GM12878 (cell line): Measurements from ENCODE around the gene CELSR2. TPM values are rescaled to one million over a fixed set of nuclear protein-coding genes. Genes with fewer than 3 reads are reported as not detected.

Experiments
- ATAC-seq: fragments of 200-7000 bp; cut with Tn5 transposase; 3 replicates; pipeline ENCODE4 v1.9.1; 2020; ENCODE audit warnings: mild to moderate bottlenecking, moderate library complexity
- BruUV-seq: library from RNA; stranded (reverse); fragments of 400-500 nt; replicated peaks from 2 replicates; lab custom pipeline; 2021; lab: Mats Ljungman, UMichigan
- CTCF ChIA-PET: fragments of 300-600 bp; sonication (Branson Sonifier 250); formaldehyde crosslinking; extraction: SDS; loops from one replicate; lab custom pipeline; 2021; ENCODE audit warnings: inconsistent platforms; lab: Yijun Ruan, JAX
- POLR2A ChIA-PET: fragments of 350-600 bp; formaldehyde crosslinking; extraction: SDS; loops from one replicate; lab custom pipeline; 2021; ENCODE audit warnings: inconsistent platforms; lab: Charles Lee
- RAD21 ChIA-PET: fragments of 300-600 bp; sonication (Branson Sonifier 250); formaldehyde crosslinking; loops from one replicate; lab custom pipeline; 2023; ENCODE audit warnings: antibody characterized with exemption; ENCODE audit not compliant: unreplicated experiment; lab: Charles Lee
- SMC1A ChIA-PET: fragments of 300-600 bp; sonication (Branson Sonifier 250); formaldehyde crosslinking; loops from one replicate; lab custom pipeline; 2023; ENCODE audit not compliant: unreplicated experiment, uncharacterized antibody; lab: Charles Lee
- DNase-seq: peaks from one replicate; pipeline ENCODE4 v3.0.0-alpha.2; 2011; ENCODE audit warnings: low read depth, low spot score
- FAIRE-seq: peaks from 3 replicates; lab custom pipeline; 2011; peaks lifted over from hg19 to GRCh38; lab: Jason Lieb, UNC
- H2AFZ ChIP-seq: 2 replicates; pipeline ENCODE4 v1.6.0; 2011; ENCODE audit warnings: low read depth, low read length, control low read depth; ENCODE audit not compliant: control insufficient read depth
- H3K27ac ChIP-seq: 2 replicates; pipeline ENCODE4 v1.5.1; 2011; ENCODE audit warnings: control low read depth; ENCODE audit not compliant: control insufficient read depth, insufficient read depth
- H3K27me3 ChIP-seq, 2 experiments: replicated peaks in 1 of 2; 2 replicates each; pipeline versions ENCODE4 v1.6.0 to v1.6.1; 2011; ENCODE audit warnings: low read length in 1 of 2; ENCODE audit not compliant: control insufficient read depth in 2 of 2, insufficient read depth in 2 of 2
- H3K36me3 ChIP-seq, 2 experiments: 2 replicates each; pipeline ENCODE4 v1.5.1; 2011; ENCODE audit warnings: low read length in 1 of 2; ENCODE audit not compliant: control insufficient read depth in 2 of 2, insufficient read depth in 2 of 2
- H3K4me1 ChIP-seq: 2 replicates; pipeline ENCODE4 v1.6.1; 2011; ENCODE audit warnings: mild to moderate bottlenecking, low read length, moderate library complexity, mixed read lengths; ENCODE audit not compliant: control insufficient read depth, insufficient read depth
- H3K4me2 ChIP-seq: 2 replicates; pipeline ENCODE4 v1.6.0; 2011; ENCODE audit warnings: control low read depth; ENCODE audit not compliant: control insufficient read depth, insufficient read depth
- H3K4me3 ChIP-seq: fragments of 200-600 bp; sonication (generic); 2 replicates; pipeline ENCODE4 v1.5.1; 2016
- H3K79me2 ChIP-seq: 2 replicates; pipeline ENCODE4 v1.6.0; 2011; ENCODE audit warnings: low read length; ENCODE audit not compliant: control insufficient read depth, insufficient read depth
- H3K9ac ChIP-seq: 2 replicates; pipeline ENCODE4 v1.8.0; 2011; ENCODE audit warnings: low read length, control low read depth, mixed read lengths; ENCODE audit not compliant: control insufficient read depth, insufficient read depth
- H3K9me3 ChIP-seq: replicated peaks from 3 replicates; pipeline ENCODE4 v1.5.1; 2011; ENCODE audit warnings: mild to moderate bottlenecking, low read length; ENCODE audit not compliant: control insufficient read depth, insufficient read depth
- H4K20me1 ChIP-seq: 2 replicates; pipeline ENCODE4 v1.6.0; 2011; ENCODE audit not compliant: control insufficient read depth, insufficient read depth
- DPF2 ChIP-seq: fragments of 450-650 bp; IDR thresholded peaks from 2 replicates; pipeline ENCODE4 v1.6.1; 2017; ENCODE audit warnings: mild to moderate bottlenecking
- GABPA ChIP-seq: IDR thresholded peaks from 2 replicates; pipeline ENCODE4 v1.6.1; 2014; ENCODE audit warnings: antibody characterized with exemption, low read depth, mild to moderate bottlenecking, inconsistent platforms
- HCFC1 ChIP-seq: fragments of 150-350 bp; IDR thresholded peaks from 2 replicates; pipeline ENCODE4 v1.6.1; 2014; ENCODE audit warnings: low read length
- IRF4 ChIP-seq: IDR thresholded peaks from 2 replicates; pipeline ENCODE4 v1.6.1; 2011; ENCODE audit warnings: low read depth, low read length
- NRF1 ChIP-seq: conservative IDR thresholded peaks from 2 replicates; pipeline ENCODE4 v1.6.1; 2011; ENCODE audit warnings: mild to moderate bottlenecking, low read depth, low read length, improper control_type of control experiment
- POU2F2 ChIP-seq: IDR thresholded peaks from 3 replicates; pipeline ENCODE4 v1.6.1; 2011; ENCODE audit warnings: low read depth, mild to moderate bottlenecking, low read length, borderline replicate concordance
- RAD51 ChIP-seq: fragments of 450-650 bp; IDR thresholded peaks from 2 replicates; pipeline ENCODE4 v1.6.1; 2016; ENCODE audit warnings: moderate library complexity, mild to moderate bottlenecking, inconsistent platforms
- RFX5 ChIP-seq: IDR thresholded peaks from 2 replicates; pipeline ENCODE4 v1.6.1; 2011; ENCODE audit warnings: low read depth, low read length, improper control_type of control experiment
- SMAD1 ChIP-seq: fragments of 450-650 bp; IDR thresholded peaks from 2 replicates; pipeline ENCODE4 v1.6.1; 2018; ENCODE audit warnings: mild to moderate bottlenecking, low read depth; ENCODE audit not compliant: partially characterized antibody
- SREBF1 ChIP-seq: IDR thresholded peaks from 2 replicates; pipeline ENCODE4 v1.6.1; 2012; ENCODE audit warnings: mild to moderate bottlenecking, low read length
- ZNF207 ChIP-seq: fragments of 450-650 bp; IDR thresholded peaks from 2 replicates; pipeline ENCODE4 v1.6.1; 2014; ENCODE audit warnings: antibody characterized with exemption, mild to moderate bottlenecking, borderline replicate concordance
- WGBS: methylation state at CpG from one replicate; pipeline ENCODE4 v1.1.6; 2016; ENCODE audit warnings: low lambda C conversion rate; ENCODE audit not compliant: insufficient replicate concordance, insufficient coverage; ENCODE audit errors: missing lambda C conversion rate; 5-methylcytosine and 5-hydroxymethylcytosine counted together
- in situ Hi-C: fragments of 300-500 bp; cut with MboI; formaldehyde crosslinking; loops from 9 replicates; pipeline ENCODE4 v1.14.3; 2018; ENCODE audit warnings: mixed read lengths
- intact Hi-C: fragments of 100-400 bp; cut with micrococcal nuclease; formaldehyde crosslinking; loops from one replicate; pipeline ENCODE4 v1.14.2; 2022; ENCODE audit not compliant: unreplicated experiment
- polyA plus RNA-seq, 11 experiments: library from polyadenylated mRNA; depleted of rRNA in 4 of 11; unstranded in 6 of 11; stranded (reverse) in 5 of 11; fragments of >200 nt; fragmentation: Nextera tagmentation in 4 of 11; fragmentation: Illumina TruSeq in 1 of 11; extraction: Ambion mirVana in 4 of 11; extraction: Trizol in 1 of 11; gene quantifications; 1 replicate in 1 of 11; 2 replicates in 10 of 11; pipeline versions ENCODE4 v1.2.1 to v1.2.3, GENCODE V29; 2011 to 2016; ENCODE audit warnings: inconsistent platforms in 2 of 11, missing spikeins in 2 of 11, low read depth in 1 of 11
- total RNA-seq, 4 experiments: library from RNA; depleted of rRNA in 3 of 4; stranded (reverse); fragments of >200 nt in 3 of 4; fragmentation: Illumina TruSeq in 1 of 4; extraction: Trizol in 1 of 4; gene quantifications; 2 replicates each; pipeline versions ENCODE4 v1.2.1 to v1.2.3, GENCODE V29; 2013 to 2021
- TF ChIP-seq, protein P1 (sequence below): IDR thresholded peaks from 2 replicates; pipeline ENCODE4 v1.6.1; 2012; ENCODE audit warnings: improper control_type of control experiment, low read depth, low read length; ENCODE audit not compliant: insufficient replicate concordance
- TF ChIP-seq, protein P2 (sequence below): IDR thresholded peaks from 2 replicates; pipeline ENCODE4 v1.6.1; 2011; ENCODE audit warnings: borderline replicate concordance, low read depth, mild to moderate bottlenecking, moderate library complexity, low read length; ENCODE audit not compliant: insufficient read depth, poor library complexity, severe bottlenecking
- TF ChIP-seq, protein P3 (sequence below): fragments of 450-650 bp; IDR thresholded peaks from 2 replicates; pipeline ENCODE4 v1.6.1; 2016; ENCODE audit warnings: mild to moderate bottlenecking

CELSR2 gene
- total and polyA plus RNA-seq, 10 of the 15 experiments (the other 5 are each of a cell fraction or from before 2014, with no cell fraction given): under 0.01 to 0.15 (median 0.04) TPM; not detected in 2

DNA sequence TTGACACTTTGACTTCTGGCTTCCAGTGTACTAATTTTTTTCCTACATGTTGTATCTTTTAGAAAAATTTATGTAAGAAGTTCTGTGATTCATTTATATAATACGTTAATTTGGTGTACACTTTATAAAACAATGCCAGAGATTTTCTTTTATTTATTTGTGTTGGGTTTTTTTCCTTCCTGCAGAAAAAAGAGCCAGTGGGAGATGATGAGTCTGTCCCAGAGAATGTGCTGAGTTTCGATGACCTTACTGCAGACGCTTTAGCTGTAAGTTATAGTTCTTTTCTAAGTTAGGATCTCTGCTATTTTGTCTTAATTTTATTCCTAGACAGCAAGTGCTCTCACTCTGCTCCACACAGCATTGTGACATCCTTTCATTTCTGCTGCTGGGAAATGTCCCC lies 21.2 kb upstream of the CELSR2 start (continued):
- TF ChIP-seq, protein P1, sequence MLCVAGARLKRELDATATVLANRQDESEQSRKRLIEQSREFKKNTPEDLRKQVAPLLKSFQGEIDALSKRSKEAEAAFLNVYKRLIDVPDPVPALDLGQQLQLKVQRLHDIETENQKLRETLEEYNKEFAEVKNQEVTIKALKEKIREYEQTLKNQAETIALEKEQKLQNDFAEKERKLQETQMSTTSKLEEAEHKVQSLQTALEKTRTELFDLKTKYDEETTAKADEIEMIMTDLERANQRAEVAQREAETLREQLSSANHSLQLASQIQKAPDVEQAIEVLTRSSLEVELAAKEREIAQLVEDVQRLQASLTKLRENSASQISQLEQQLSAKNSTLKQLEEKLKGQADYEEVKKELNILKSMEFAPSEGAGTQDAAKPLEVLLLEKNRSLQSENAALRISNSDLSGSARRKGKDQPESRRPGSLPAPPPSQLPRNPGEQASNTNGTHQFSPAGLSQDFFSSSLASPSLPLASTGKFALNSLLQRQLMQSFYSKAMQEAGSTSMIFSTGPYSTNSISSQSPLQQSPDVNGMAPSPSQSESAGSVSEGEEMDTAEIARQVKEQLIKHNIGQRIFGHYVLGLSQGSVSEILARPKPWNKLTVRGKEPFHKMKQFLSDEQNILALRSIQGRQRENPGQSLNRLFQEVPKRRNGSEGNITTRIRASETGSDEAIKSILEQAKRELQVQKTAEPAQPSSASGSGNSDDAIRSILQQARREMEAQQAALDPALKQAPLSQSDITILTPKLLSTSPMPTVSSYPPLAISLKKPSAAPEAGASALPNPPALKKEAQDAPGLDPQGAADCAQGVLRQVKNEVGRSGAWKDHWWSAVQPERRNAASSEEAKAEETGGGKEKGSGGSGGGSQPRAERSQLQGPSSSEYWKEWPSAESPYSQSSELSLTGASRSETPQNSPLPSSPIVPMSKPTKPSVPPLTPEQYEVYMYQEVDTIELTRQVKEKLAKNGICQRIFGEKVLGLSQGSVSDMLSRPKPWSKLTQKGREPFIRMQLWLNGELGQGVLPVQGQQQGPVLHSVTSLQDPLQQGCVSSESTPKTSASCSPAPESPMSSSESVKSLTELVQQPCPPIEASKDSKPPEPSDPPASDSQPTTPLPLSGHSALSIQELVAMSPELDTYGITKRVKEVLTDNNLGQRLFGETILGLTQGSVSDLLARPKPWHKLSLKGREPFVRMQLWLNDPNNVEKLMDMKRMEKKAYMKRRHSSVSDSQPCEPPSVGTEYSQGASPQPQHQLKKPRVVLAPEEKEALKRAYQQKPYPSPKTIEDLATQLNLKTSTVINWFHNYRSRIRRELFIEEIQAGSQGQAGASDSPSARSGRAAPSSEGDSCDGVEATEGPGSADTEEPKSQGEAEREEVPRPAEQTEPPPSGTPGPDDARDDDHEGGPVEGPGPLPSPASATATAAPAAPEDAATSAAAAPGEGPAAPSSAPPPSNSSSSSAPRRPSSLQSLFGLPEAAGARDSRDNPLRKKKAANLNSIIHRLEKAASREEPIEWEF: no peak
- TF ChIP-seq RFX5: no peak
- no peak for TF ChIP-seq SREBF1
- TF ChIP-seq HCFC1: no peak
- TF ChIP-seq NRF1: no peak
- TF ChIP-seq POU2F2: no peak

DNA sequence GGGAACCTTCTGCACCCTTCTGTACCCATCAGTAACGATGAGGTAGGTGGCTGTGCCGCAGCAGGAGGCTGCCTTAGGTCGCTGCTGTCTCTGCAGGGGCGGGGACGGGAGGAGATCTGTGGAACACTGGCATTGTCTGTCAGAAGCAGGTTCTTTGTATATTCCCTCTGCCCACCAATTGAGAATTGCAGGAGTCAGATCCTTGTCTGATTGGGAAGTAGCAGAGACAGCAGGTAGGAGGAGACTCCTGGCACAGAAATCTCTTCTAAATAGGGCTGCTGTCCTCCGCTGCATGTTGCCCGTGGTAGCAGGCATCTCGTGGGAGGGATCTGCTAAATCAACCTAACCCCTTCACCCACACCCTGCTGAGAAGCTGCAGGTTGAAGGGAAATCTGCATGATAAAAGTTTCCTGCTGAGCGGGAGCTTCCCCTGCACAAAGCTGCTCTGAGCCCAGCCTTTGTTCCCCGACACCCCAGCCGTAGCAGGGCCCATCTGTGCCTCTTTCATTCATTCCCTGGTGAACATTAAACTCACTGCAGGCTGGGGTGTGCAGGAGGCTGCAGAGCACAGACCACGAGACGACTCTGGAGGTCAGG lies 19.7 kb upstream of the CELSR2 start:
- no peak overlapping the region for H3K9ac ChIP-seq
- DNase-seq: no peak
- no peaks in the 10 kb centered on the region for H3K4me1 ChIP-seq
- H2AFZ ChIP-seq: no peak overlapping the region
- no peak overlapping the region for H3K27ac ChIP-seq
- ATAC-seq: no peak
- in situ Hi-C loops (no loop called here), intact Hi-C loops (no loop called here)
- no peaks in the 10 kb centered on the region for H3K27me3 ChIP-seq
- H3K9me3 ChIP-seq: no peaks in the 10 kb centered on the region
- ChIA-PET POLR2A (no interaction called here), RAD21 (no interaction called here), SMC1A (no interaction called here), CTCF (interaction anchor here (1.3 to 1.5 kb wide), 2 partner anchors 15 to 28 kb away, joined by 3 to 4 read pairs; no protein-coding TSS in a partner anchor)
- peaks cover 12 to 21% of the 10 kb centered on the region in 2 experiments for H3K36me3 ChIP-seq
- no peaks in the 10 kb centered on the region for H4K20me1 ChIP-seq
- no peak overlapping the region for H3K4me2 ChIP-seq
- no TSS peak for BruUV-seq
- H3K4me3 ChIP-seq: no peak overlapping the region
- 90% methylated on average over 13 of the region's 13 CpGs for WGBS
- FAIRE-seq: no peak
- H3K79me2 ChIP-seq: no peaks in the 10 kb centered on the region
- TF ChIP-seq, protein P2, sequence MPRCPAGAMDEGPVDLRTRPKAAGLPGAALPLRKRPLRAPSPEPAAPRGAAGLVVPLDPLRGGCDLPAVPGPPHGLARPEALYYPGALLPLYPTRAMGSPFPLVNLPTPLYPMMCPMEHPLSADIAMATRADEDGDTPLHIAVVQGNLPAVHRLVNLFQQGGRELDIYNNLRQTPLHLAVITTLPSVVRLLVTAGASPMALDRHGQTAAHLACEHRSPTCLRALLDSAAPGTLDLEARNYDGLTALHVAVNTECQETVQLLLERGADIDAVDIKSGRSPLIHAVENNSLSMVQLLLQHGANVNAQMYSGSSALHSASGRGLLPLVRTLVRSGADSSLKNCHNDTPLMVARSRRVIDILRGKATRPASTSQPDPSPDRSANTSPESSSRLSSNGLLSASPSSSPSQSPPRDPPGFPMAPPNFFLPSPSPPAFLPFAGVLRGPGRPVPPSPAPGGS: no peak
- no peak for TF ChIP-seq GABPA
- no peak for TF ChIP-seq ZNF207
- TF ChIP-seq SMAD1: no peak
- TF ChIP-seq, protein P3, sequence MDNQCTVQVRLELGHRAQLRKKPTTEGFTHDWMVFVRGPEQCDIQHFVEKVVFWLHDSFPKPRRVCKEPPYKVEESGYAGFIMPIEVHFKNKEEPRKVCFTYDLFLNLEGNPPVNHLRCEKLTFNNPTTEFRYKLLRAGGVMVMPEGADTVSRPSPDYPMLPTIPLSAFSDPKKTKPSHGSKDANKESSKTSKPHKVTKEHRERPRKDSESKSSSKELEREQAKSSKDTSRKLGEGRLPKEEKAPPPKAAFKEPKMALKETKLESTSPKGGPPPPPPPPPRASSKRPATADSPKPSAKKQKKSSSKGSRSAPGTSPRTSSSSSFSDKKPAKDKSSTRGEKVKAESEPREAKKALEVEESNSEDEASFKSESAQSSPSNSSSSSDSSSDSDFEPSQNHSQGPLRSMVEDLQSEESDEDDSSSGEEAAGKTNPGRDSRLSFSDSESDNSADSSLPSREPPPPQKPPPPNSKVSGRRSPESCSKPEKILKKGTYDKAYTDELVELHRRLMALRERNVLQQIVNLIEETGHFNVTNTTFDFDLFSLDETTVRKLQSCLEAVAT: no peak
- no peak for TF ChIP-seq RAD51
- no peak for TF ChIP-seq DPF2
- no peak for TF ChIP-seq IRF4
